ENCODE data around the gene COL16A1. TPM values are rescaled to one million over a fixed set of nuclear protein-coding genes. Genes with fewer than 3 reads are reported as not detected.

Gene COL16A1
- total and polyA plus RNA-seq, 2 of the 4 experiments (the other 2 are of a cell fraction): 34.2 to 62.8 TPM

- TF ChIP-seq SMC3 (IDR thresholded peaks at IDR 0.05; ENCODE audit: low read depth, low read length) (peak; percentile 63), RCOR1 (IDR thresholded peaks at IDR 0.05; ENCODE audit: insufficient replicate concordance, low read length) (no peak), MAFK (IDR thresholded peaks at IDR 0.05; ENCODE audit: low read depth, low read length) (no peak)
Observed at GRCh38 chr1:31617916-31618746, 85.7 kb downstream of the COL16A1 start (continued).

GRCh38 chr1:31617218-31617915 lies 86.5 kb downstream of the COL16A1 start, which contains the start of gene HCRTR1:
HCRTR1 (plus strand) TSS chr1:31617689; CDS start chr1:31619193, 1,504 bp downstream.
- in situ Hi-C loops (cut with MboI; ENCODE audit: low sequenced_read_pairs) (loop anchor here (10.0 kb wide), 1 partner anchor 53 kb away; no protein-coding TSS in a partner anchor), dilution Hi-C loops (cut with HindIII; ENCODE audit: low sequenced_read_pairs, unreplicated experiment) (no loop called here), intact Hi-C loops (cut with micrococcal nuclease) (no loop called here)
- no peak within 1 kb of the TSS for H4K8ac ChIP-seq (ENCODE audit: low read depth in 2 of 2, low read length in 2 of 2)
- H4K91ac ChIP-seq (ENCODE audit: insufficient read depth, low read depth, low read length): no peak within 1 kb of the TSS
- H3K23ac ChIP-seq (ENCODE audit: low read depth, low read length): no peak within 1 kb of the TSS
- no peak within 1 kb of the TSS for H3K14ac ChIP-seq (replicated peaks; ENCODE audit: low read depth, low read length)
- DNase-seq (no peak), ATAC-seq (ENCODE audit: low read depth) (peak; percentile 36)
- H2AFZ ChIP-seq (replicated peaks; ENCODE audit: low read length, poor library complexity): peak within 1 kb of the TSS; percentile 91
- no peak within 1 kb of the TSS for H3K9ac ChIP-seq (ENCODE audit: low read depth, low read length)
- H3K36me3 ChIP-seq (ENCODE audit: control insufficient read depth, insufficient read depth, low read length): no peaks in the 10 kb centered on the region
- peaks cover 38% of the 10 kb centered on the region for H3K27me3 ChIP-seq (ENCODE audit: control insufficient read depth, insufficient read depth, low read length)
- WGBS, 2 experiments (ENCODE audit: extremely low coverage in 2 of 2, insufficient read length in 1 of 2): 0% methylated on average over 18 of the region's 48 CpGs; no CpG with 5 or more reads in 1 of the 2 experiments
- BruUV-seq (replicated peaks): no TSS peak
- H3K9me1 ChIP-seq (ENCODE audit: insufficient read depth, low read length): 0 out of 2 replicates have a peak, but pooled peaks cover 6% of the 10 kb centered on the region
- H2BK20ac ChIP-seq (ENCODE audit: low read depth, low read length): no peak within 1 kb of the TSS
- no peak within 1 kb of the TSS for H2AK9ac ChIP-seq (replicated peaks; ENCODE audit: low read depth, low read length, poor library complexity)
- POLR2A ChIA-PET (ENCODE audit: unreplicated experiment): no interaction called here
- no peaks in the 10 kb centered on the region for H4K20me1 ChIP-seq (ENCODE audit: insufficient read depth, low read length)
- no peak within 1 kb of the TSS for H2BK5ac ChIP-seq (ENCODE audit: low read depth, low read length, poor library complexity, severe bottlenecking)
- no peak within 1 kb of the TSS for H3K56ac ChIP-seq (ENCODE audit: extremely low read depth, insufficient read depth, low read length)
- peak within 1 kb of the TSS; percentile 54 for H3K4me3 ChIP-seq (ENCODE audit: insufficient read depth, low read depth, low read length)
- no peak within 1 kb of the TSS for H2AK5ac ChIP-seq (ENCODE audit: low read depth, low read length)
- no peaks in the 10 kb centered on the region; the same call in 1 of the 2 replicates for H3K4me1 ChIP-seq (ENCODE audit: control insufficient read depth, insufficient read depth, low read length)
- H3K79me1 ChIP-seq (ENCODE audit: low read depth in 1 of 2, low read length in 2 of 2): no peaks in the 10 kb centered on the region
- H3K4me2 ChIP-seq (ENCODE audit: low read depth, low read length): peak within 1 kb of the TSS; percentile 93
- H3K4ac ChIP-seq (ENCODE audit: low read depth, low read length): no peak within 1 kb of the TSS
- H3K27ac ChIP-seq (ENCODE audit: insufficient read depth, low read length): no peak within 1 kb of the TSS
- no peak within 1 kb of the TSS for H2BK120ac ChIP-seq (ENCODE audit: low read depth, low read length)
- no peaks in the 10 kb centered on the region for H3K9me3 ChIP-seq (ENCODE audit: control insufficient read depth, insufficient read depth, low read length)
- CTCF ChIA-PET: interaction anchor here (0.5 to 2.5 kb wide), 5 partner anchors 18 to 605 kb away, joined by 3 to 10 read pairs (median 6); no protein-coding TSS in a partner anchor
- TF ChIP-seq MXI1 (IDR thresholded peaks at IDR 0.05; ENCODE audit: borderline replicate concordance, low read depth, low read length): no peak
- TF ChIP-seq NFE2L2 (IDR thresholded peaks at IDR 0.05; ENCODE audit: low read depth, low read length): no peak
- H4K5ac ChIP-seq (ENCODE audit: low read depth, low read length): no peak within 1 kb of the TSS
- no peak within 1 kb of the TSS for H2BK15ac ChIP-seq (ENCODE audit: low read depth, low read length)
- H3K18ac ChIP-seq (ENCODE audit: low read depth, low read length): no peak within 1 kb of the TSS

Measured in IMR-90 (cell line).